GM21717 (cell line): Measurements from ENCODE around the gene UBE2L6.

ENCODE experiments used
- ATAC-seq: cut with Tn5 transposase; IDR thresholded peaks from one replicate; pipeline ENCODE4 v1.9.1; 2021; ENCODE audit warnings: mild to moderate bottlenecking, moderate library complexity; ENCODE audit not compliant: unreplicated experiment

Gene UBE2L6

DNA sequence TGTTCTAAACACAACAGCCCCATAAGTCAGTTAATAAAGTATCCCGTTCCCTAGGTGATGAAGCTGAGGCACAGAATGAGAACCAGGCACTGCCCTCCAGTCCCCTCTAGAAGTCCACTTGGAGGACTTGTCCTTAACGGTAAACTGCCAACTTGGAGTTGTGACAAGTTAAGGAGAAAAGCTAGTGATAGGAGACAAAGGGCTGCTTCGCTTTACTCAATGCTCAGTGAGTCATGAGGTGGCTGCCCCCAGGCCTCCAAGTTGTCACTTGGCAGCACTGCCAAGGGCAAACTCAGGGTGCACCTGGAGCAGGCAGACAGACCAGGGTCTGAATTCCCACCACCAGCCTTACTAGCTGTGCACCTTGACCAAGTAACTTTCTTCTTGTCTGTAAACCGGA lies 65.5 kb downstream of the UBE2L6 start:
- no peak for ATAC-seq
